NB4 (cell line): Measurements from ENCODE around the gene OR52E8.

Experiments
- DNase-seq: peaks from one replicate; pipeline ENCODE4 v3.0.0; 2010; ENCODE audit warnings: low read depth
- H3K4me3 ChIP-seq: one replicate; pipeline ENCODE4 v1.5.1; 2011; ENCODE audit warnings: mild to moderate bottlenecking, low read depth, low read length, moderate library complexity
- MAX ChIP-seq: IDR thresholded peaks from 2 replicates; pipeline ENCODE4 v1.6.1; 2011; ENCODE audit warnings: low read depth, low read length
- MYC ChIP-seq: IDR thresholded peaks from 2 replicates; pipeline ENCODE4 v1.6.1; 2011; ENCODE audit warnings: low read depth, low read length
- POLR2A ChIP-seq: IDR thresholded peaks from 2 replicates; pipeline ENCODE4 v1.6.1; 2011; ENCODE audit warnings: mild to moderate bottlenecking; ENCODE audit not compliant: insufficient read length; ENCODE audit errors: extremely low read depth
- TF ChIP-seq, protein P1 (sequence below): IDR thresholded peaks from one replicate; pipeline ENCODE4 v1.5.1; 2012; ENCODE audit warnings: low read depth, low read length

Gene OR52E8

GRCh38 chr11:5881756-5882155 is 24.3 kb upstream of the OR52E8 start:
- TF ChIP-seq MAX (no peak), MYC (no peak), POLR2A (no peak)
- TF ChIP-seq, protein P1, sequence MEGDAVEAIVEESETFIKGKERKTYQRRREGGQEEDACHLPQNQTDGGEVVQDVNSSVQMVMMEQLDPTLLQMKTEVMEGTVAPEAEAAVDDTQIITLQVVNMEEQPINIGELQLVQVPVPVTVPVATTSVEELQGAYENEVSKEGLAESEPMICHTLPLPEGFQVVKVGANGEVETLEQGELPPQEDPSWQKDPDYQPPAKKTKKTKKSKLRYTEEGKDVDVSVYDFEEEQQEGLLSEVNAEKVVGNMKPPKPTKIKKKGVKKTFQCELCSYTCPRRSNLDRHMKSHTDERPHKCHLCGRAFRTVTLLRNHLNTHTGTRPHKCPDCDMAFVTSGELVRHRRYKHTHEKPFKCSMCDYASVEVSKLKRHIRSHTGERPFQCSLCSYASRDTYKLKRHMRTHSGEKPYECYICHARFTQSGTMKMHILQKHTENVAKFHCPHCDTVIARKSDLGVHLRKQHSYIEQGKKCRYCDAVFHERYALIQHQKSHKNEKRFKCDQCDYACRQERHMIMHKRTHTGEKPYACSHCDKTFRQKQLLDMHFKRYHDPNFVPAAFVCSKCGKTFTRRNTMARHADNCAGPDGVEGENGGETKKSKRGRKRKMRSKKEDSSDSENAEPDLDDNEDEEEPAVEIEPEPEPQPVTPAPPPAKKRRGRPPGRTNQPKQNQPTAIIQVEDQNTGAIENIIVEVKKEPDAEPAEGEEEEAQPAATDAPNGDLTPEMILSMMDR = no peak
- no peak overlapping the region for H3K4me3 ChIP-seq
- DNase-seq = no peak

GRCh38 chr11:5880329-5880728 is 22.8 kb upstream of the OR52E8 start, which contains the start of gene OR52E4:
TSS of gene OR52E4 (plus strand) at chr11:5880629. CDS start at chr11:5884293, 3,664 bp downstream.
- no peak for TF ChIP-seq MYC
- TF ChIP-seq, protein P1 = no peak
- no peak for TF ChIP-seq MAX
- no peak within 1 kb of the TSS for H3K4me3 ChIP-seq
- DNase-seq = no peak

DNA sequence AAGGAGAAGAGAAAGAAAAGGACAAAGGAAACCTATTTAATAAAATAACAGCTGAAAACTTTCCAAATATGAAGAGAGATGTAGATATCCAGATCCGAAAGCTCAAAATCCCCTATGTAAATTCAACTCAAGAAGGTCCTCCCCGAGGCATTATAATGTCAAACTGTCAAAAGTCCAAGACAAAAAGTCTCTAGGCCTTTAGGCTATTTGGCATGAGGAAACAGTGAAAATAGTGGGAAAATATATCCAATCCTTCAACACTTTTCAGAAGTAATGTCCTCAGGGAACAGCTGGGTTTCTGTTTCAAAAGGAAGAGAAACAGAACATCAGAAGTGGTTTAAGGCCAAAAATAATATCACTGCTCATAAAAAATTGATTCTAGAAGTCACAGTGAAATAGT is 21.1 kb upstream of the OR52E8 start:
- no peak for DNase-seq
- TF ChIP-seq, protein P1 = no peak
- TF ChIP-seq MAX = no peak
- H3K4me3 ChIP-seq = no peak overlapping the region

- TF ChIP-seq POLR2A = no peak
- TF ChIP-seq MAX = no peak
- TF ChIP-seq, protein P1 = no peak
- no peak for TF ChIP-seq MYC
- no peak overlapping the region for H3K4me3 ChIP-seq
- DNase-seq = no peak
Observed at GRCh38 chr11:5865826-5866225, 8.3 kb upstream of the OR52E8 start.

DNA sequence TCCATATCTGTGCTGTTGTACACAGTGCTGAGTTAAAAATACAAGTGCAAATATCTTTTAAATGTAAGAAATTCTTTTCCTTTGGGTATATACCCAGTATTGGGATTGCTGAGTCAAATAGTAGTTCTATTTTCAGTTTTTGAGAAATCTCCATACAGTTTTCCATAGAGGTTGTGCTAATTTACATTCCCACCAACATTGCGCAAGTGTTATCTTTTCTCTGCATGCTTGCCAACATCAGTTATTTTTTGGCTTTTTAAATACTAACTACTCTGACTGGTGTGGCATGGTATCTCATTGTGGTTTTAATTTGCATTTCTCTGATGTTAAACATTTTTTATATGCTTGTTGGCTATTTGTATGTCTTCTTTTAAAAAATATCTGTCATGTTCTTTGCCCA is 6.5 kb downstream of the OR52E8 start:
- no peak for DNase-seq
- TF ChIP-seq, protein P1 = no peak
- TF ChIP-seq MAX (no peak), POLR2A (no peak), MYC (no peak)
- no peak overlapping the region for H3K4me3 ChIP-seq

DNA sequence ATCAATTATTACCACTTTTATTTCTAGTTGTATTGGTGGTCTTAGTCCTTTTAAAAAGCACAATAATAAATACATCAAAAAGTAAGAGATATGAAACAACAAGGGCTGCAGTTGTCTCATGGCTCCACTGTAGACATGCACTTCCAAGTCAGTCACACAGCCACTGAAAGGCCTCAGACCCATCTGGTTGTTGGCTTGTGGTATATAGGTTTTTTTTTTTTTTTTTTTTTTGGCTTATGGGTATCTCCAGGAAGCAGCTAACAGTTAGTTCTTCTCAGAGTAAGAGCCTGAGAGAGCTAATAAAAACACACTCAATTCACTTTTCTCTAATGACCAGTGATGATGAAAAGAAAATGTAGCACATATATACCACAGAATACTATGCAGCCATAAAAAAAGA is 9.8 kb downstream of the OR52E8 start:
- TF ChIP-seq POLR2A = no peak
- TF ChIP-seq MYC = no peak
- TF ChIP-seq, protein P1 = no peak
- no peak for TF ChIP-seq MAX
- no peak overlapping the region for H3K4me3 ChIP-seq
- no peak for DNase-seq
